K562 (cell line): ENCODE measurements around the gene FRMD4A. TPM values are rescaled to one million over a fixed set of nuclear protein-coding genes. Genes with fewer than 3 reads are reported as not detected.

Experiments
- ATAC-seq: fragments of 200-7000 bp; cut with Tn5 transposase; 3 replicates; pipeline ENCODE4 v1.9.1; 2020; ENCODE audit warnings: moderate library complexity
- BruUV-seq: library from RNA; stranded (reverse); fragments of 400-500 nt; replicated peaks from 2 replicates; lab custom pipeline; 2021; lab: Mats Ljungman, UMichigan
- CTCF ChIA-PET: fragments of 300-600 bp; formaldehyde crosslinking; extraction: SDS; loops from one replicate; lab custom pipeline; 2021; ENCODE audit warnings: low intra/inter-chr PET ratio; lab: Yijun Ruan, JAX
- POLR2A ChIA-PET: fragments of 300-600, 350-650 bp; sonication (Branson Sonifier 250); formaldehyde crosslinking; extraction: SDS; loops from one replicate; lab custom pipeline; 2021; ENCODE audit warnings: antibody characterized with exemption, inconsistent platforms; lab: Yijun Ruan, JAX
- DNase-seq, 4 experiments: peaks; one replicate each; pipeline versions ENCODE4 v3.0.0 to v3.0.0-alpha.2; 2011 to 2018; ENCODE audit warnings: low spot score in 3 of 4, mixed read lengths in 3 of 4; ENCODE audit errors: extremely low read depth in 1 of 4
- FAIRE-seq: peaks from 2 replicates; lab custom pipeline; 2011; peaks lifted over from hg19 to GRCh38; lab: Jason Lieb, UNC
- H2AFZ ChIP-seq: 2 replicates; pipeline ENCODE4 v1.6.0; 2011; ENCODE audit warnings: low read depth, low read length, control low read depth, inconsistent platforms
- H3K27ac ChIP-seq: fragments of 200-600 bp; 3 replicates; pipeline ENCODE4 v1.8.0; 2011; ENCODE audit warnings: low read depth, mild to moderate bottlenecking, control low read depth, inconsistent platforms, low read length, moderate library complexity, mixed read lengths; ENCODE audit errors: extremely low read depth
- H3K27me3 ChIP-seq, 2 experiments: fragments of 300-600 bp in 1 of 2; 2 replicates in 1 of 2; 3 replicates in 1 of 2; pipeline versions ENCODE4 v1.6.0 to v1.8.0; 2011; ENCODE audit warnings: inconsistent platforms in 2 of 2, low read length in 2 of 2, mild to moderate bottlenecking in 1 of 2, mixed read lengths in 1 of 2, moderate library complexity in 1 of 2; ENCODE audit not compliant: control insufficient read depth in 2 of 2, insufficient read depth in 2 of 2
- H3K36me3 ChIP-seq: fragments of 300-600 bp; 3 replicates; pipeline ENCODE4 v1.8.0; 2011; ENCODE audit warnings: mild to moderate bottlenecking, low read length, inconsistent platforms; ENCODE audit not compliant: control insufficient read depth, insufficient read depth
- H3K4me1 ChIP-seq, 2 experiments: fragments of 200-600 bp in 1 of 2; replicated peaks in 1 of 2; 2 replicates in 1 of 2; 3 replicates in 1 of 2; pipeline versions ENCODE4 v1.5.1 to v1.8.0; 2011; ENCODE audit warnings: inconsistent platforms in 2 of 2, low read length in 2 of 2, mild to moderate bottlenecking in 1 of 2, mixed read lengths in 1 of 2, moderate library complexity in 1 of 2; ENCODE audit not compliant: control insufficient read depth in 2 of 2, insufficient read depth in 2 of 2
- H3K4me2 ChIP-seq: 2 replicates; pipeline ENCODE4 v1.6.1; 2011; ENCODE audit warnings: low read length, control low read depth, inconsistent platforms, mixed read lengths; ENCODE audit not compliant: insufficient read depth
- H3K4me3 ChIP-seq: fragments of 200-600 bp; sonication (generic), shearing (Covaris generic); 2 replicates; pipeline ENCODE4 v1.5.1; 2016; ENCODE audit warnings: control low read depth, inconsistent platforms
- H3K79me2 ChIP-seq: fragments of 200-600 bp; 3 replicates; pipeline ENCODE4 v1.8.0; 2011; ENCODE audit warnings: low read length, inconsistent platforms; ENCODE audit not compliant: control insufficient read depth, insufficient read depth
- H3K9ac ChIP-seq, 2 experiments: 2 replicates each; pipeline versions ENCODE4 v1.6.0 to v1.6.1; 2011; ENCODE audit warnings: low read depth in 2 of 2, low read length in 2 of 2, control low read depth in 1 of 2, inconsistent platforms in 1 of 2, mild to moderate bottlenecking in 1 of 2, mixed read lengths in 1 of 2; ENCODE audit not compliant: insufficient read depth in 1 of 2
- H3K9me1 ChIP-seq: one replicate; pipeline ENCODE4 v1.6.0; 2011; ENCODE audit warnings: inconsistent platforms, mild to moderate bottlenecking, low read length, moderate library complexity; ENCODE audit not compliant: control insufficient read depth, insufficient read depth
- H3K9me3 ChIP-seq: replicated peaks from 2 replicates; pipeline ENCODE4 v1.5.1; 2011; ENCODE audit warnings: low read depth, low read length, inconsistent platforms; ENCODE audit not compliant: control insufficient read depth, insufficient read depth
- H4K20me1 ChIP-seq: replicated peaks from 2 replicates; pipeline ENCODE4 v1.6.1; 2011; ENCODE audit warnings: low read length, inconsistent platforms, mixed read lengths; ENCODE audit not compliant: control insufficient read depth, insufficient read depth
- CC2D1A ChIP-seq: fragments of 450-650 bp; IDR thresholded peaks from 2 replicates; pipeline ENCODE4 v1.6.1; 2017; ENCODE audit warnings: mild to moderate bottlenecking
- KLF6 ChIP-seq: fragments of 250-450 bp; sonication (Bioruptor Pico); IDR thresholded peaks from 2 replicates; pipeline ENCODE4 v1.4.0; 2020; ENCODE audit warnings: mild to moderate bottlenecking, moderate library complexity, borderline replicate concordance
- RBM25 ChIP-seq: fragments of 200-400 bp; formaldehyde crosslinking; IDR thresholded peaks from 2 replicates; pipeline ENCODE4 v1.6.1; 2018; ENCODE audit warnings: low read length, low read depth, moderate library complexity; ENCODE audit not compliant: severe bottlenecking
- WGBS: fragments of 100-300 bp; shearing (Covaris generic); methylation state at CpG from one replicate; pipeline ENCODE4 v1.1.6; 2016; ENCODE audit warnings: low coverage, mixed read lengths; ENCODE audit not compliant: insufficient coverage; ENCODE audit errors: missing lambda C conversion rate; 5-methylcytosine and 5-hydroxymethylcytosine counted together
- in situ Hi-C: fragments of 300-500 bp; cut with MboI; formaldehyde crosslinking; loops from 4 replicates; pipeline ENCODE4 v1.15.0; 2018; ENCODE audit warnings: inconsistent platforms, mixed read lengths
- intact Hi-C: fragments of 100-400 bp; cut with micrococcal nuclease; formaldehyde crosslinking; loops from 2 replicates; pipeline ENCODE4 v1.14.2; 2022
- polyA plus RNA-seq, 8 experiments: library from polyadenylated mRNA; depleted of rRNA in 4 of 8; stranded (reverse) in 5 of 8; unstranded in 3 of 8; fragments of >200 nt; fragmentation: Nextera tagmentation in 2 of 8; fragmentation: Illumina TruSeq in 1 of 8; extraction: Ambion mirVana in 2 of 8; extraction: Trizol in 1 of 8; gene quantifications; 2 replicates each; pipeline versions ENCODE4 v1.2.1 to v1.2.3, GENCODE V29; 2011 to 2014; ENCODE audit warnings: inconsistent platforms in 1 of 8, missing spikeins in 1 of 8
- total RNA-seq, 7 experiments: library from RNA; depleted of rRNA in 6 of 7; stranded (reverse); fragments of >200 nt in 6 of 7; fragmentation: Illumina TruSeq in 2 of 7; extraction: Trizol in 2 of 7; gene quantifications; 2 replicates each; pipeline versions ENCODE4 v1.2.1 to v1.2.3, GENCODE V29; 2011 to 2021; ENCODE audit warnings: low replicate concordance in 1 of 7

The FRMD4A gene
- total and polyA plus RNA-seq, 9 of the 15 experiments (the other 6 are each of a cell fraction or from before 2014, with no cell fraction given): 0.80 to 5.2 (median 3.0) TPM

GRCh38 chr10:13953371-13953770 is 377.4 kb downstream of the FRMD4A start:
- Histone ChIP-seq H3K4me2 (no peak overlapping the region), H4K20me1 (no peaks in the 10 kb centered on the region), H2AFZ (no peak overlapping the region), H3K36me3 (no peaks in the 10 kb centered on the region), H3K9me1 (no peaks in the 10 kb centered on the region), H3K27me3 (peaks cover 12 to 18% of the 10 kb centered on the region in 2 experiments; a peak in 4 of 5 replicates), H3K9ac (no peak overlapping the region), H3K27ac (no peak overlapping the region), H3K4me1 (no peaks in the 10 kb centered on the region), H3K9me3 (no peaks in the 10 kb centered on the region), H3K4me3 (no peak overlapping the region), H3K79me2 (no peaks in the 10 kb centered on the region)
- POLR2A ChIA-PET: no interaction called here
- ATAC-seq (no peak), FAIRE-seq (no peak), DNase-seq (no peak)
- CTCF ChIA-PET: no interaction called here
- intact Hi-C loops: no loop called here
- 0% methylated on average over 4 of the region's 4 CpGs for WGBS
- TF ChIP-seq KLF6 (CRISPR knock-in tag): no peak
- in situ Hi-C loops: no loop called here
- no TSS peak for BruUV-seq

DNA sequence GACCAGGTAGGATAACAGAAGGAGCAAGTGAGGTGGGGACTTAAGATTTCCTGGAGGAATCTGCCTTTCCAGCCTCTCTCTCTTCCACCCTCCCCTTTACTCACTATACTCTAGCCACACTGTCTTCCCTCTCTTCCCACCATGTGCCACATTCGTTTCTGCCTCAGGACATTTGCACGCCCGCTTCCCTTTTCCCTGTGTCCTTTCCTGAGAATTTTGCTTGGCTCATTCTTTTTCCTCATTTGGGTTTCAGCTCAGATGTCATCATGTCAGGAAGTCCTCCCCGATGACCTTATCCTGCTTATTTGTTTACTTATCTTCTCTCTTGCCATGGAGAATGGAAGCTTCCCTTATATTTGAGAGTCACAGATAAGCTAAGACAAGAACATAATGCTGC is 380.2 kb downstream of the FRMD4A start:
- H3K27ac ChIP-seq: no peak overlapping the region
- H3K9me3 ChIP-seq: no peaks in the 10 kb centered on the region
- no peak for FAIRE-seq
- peaks cover under 1 to 10% of the 10 kb centered on the region in 2 experiments; a peak in 3 of 5 replicates for H3K27me3 ChIP-seq
- H3K9ac ChIP-seq: no peak overlapping the region
- no peaks in the 10 kb centered on the region for H3K4me1 ChIP-seq
- H3K79me2 ChIP-seq: no peaks in the 10 kb centered on the region
- intact Hi-C loops (no loop called here), in situ Hi-C loops (no loop called here)
- no peak overlapping the region for H2AFZ ChIP-seq
- ChIA-PET CTCF (no interaction called here), POLR2A (no interaction called here)
- no TSS peak for BruUV-seq
- H3K36me3 ChIP-seq: no peaks in the 10 kb centered on the region
- DNase-seq: no peak
- H3K9me1 ChIP-seq: no peaks in the 10 kb centered on the region
- WGBS: 0% methylated on average over 4 of the region's 4 CpGs
- ATAC-seq: no peak
- no peak overlapping the region for H3K4me2 ChIP-seq
- peak; percentile 52 for TF ChIP-seq RBM25
- no peak for TF ChIP-seq CC2D1A
- no peak overlapping the region for H3K4me3 ChIP-seq
- no peaks in the 10 kb centered on the region for H4K20me1 ChIP-seq
